Measurements from ENCODE around the gene SLC6A11. TPM values are rescaled to one million over a fixed set of nuclear protein-coding genes. Genes with fewer than 3 reads are reported as not detected.

Gene SLC6A11
- total RNA-seq, 1 experiment from 2014 or later, result not detected

DNA sequence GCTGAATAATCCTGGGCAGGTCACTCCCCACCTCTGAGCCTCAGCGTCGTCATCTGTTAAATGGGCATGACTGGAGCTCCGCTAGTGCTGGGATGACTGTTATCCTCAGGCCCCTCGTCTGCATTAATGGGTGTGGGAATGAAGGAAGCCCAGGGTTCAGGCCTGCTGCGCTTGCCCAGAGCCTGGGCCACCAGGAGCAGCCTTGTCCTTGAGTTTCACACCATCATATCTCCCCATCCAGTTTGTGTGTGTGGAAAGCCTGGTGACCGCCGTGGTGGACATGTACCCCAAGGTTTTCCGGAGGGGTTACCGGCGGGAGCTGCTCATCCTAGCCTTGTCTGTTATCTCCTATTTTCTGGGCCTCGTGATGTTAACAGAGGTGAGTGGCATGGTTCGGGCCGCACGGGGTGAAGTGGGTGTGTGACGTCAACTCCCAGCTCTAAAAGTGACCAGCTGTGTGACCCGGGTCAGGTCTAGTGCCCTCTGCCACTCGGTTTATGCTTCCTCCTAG lies 113.0 kb downstream of the SLC6A11 start:
- no TSS peak for BruUV-seq (replicated peaks)
- Histone ChIP-seq H3K4me2 (no peak overlapping the region), H3K4me1 (replicated peaks; ENCODE audit: insufficient read depth) (no peaks in the 10 kb centered on the region), H3K9me2 (ENCODE audit: insufficient read depth) (no peaks in the 10 kb centered on the region), H3K27me3 (ENCODE audit: insufficient read depth, low read depth) (peaks cover 90% of the 10 kb centered on the region), H4K20me1 (ENCODE audit: insufficient read depth) (no peaks in the 10 kb centered on the region), H2AFZ (no peak overlapping the region), H3K9me3 (ENCODE audit: insufficient read depth, low read depth) (no peaks in the 10 kb centered on the region), H3F3A (ENCODE audit: insufficient read depth, low read depth) (no peaks in the 10 kb centered on the region), H3K27ac (no peak overlapping the region), H3K79me2 (ENCODE audit: low read depth) (no peaks in the 10 kb centered on the region), H3K36me3 (ENCODE audit: low read depth) (no peaks in the 10 kb centered on the region), H3K4me3 (no peak overlapping the region)
- ChIA-PET POLR2A (ENCODE audit: unreplicated experiment) (no interaction called here), CTCF (interaction anchor here (0.5 kb wide), 1 partner anchor 954 kb away, joined by 3 read pairs; no protein-coding TSS in a partner anchor)
- no peak for DNase-seq
- TF ChIP-seq EZH2 (IDR thresholded peaks at IDR 0.05; ENCODE audit: low read depth), result no peak
- TF ChIP-seq, protein P1, sequence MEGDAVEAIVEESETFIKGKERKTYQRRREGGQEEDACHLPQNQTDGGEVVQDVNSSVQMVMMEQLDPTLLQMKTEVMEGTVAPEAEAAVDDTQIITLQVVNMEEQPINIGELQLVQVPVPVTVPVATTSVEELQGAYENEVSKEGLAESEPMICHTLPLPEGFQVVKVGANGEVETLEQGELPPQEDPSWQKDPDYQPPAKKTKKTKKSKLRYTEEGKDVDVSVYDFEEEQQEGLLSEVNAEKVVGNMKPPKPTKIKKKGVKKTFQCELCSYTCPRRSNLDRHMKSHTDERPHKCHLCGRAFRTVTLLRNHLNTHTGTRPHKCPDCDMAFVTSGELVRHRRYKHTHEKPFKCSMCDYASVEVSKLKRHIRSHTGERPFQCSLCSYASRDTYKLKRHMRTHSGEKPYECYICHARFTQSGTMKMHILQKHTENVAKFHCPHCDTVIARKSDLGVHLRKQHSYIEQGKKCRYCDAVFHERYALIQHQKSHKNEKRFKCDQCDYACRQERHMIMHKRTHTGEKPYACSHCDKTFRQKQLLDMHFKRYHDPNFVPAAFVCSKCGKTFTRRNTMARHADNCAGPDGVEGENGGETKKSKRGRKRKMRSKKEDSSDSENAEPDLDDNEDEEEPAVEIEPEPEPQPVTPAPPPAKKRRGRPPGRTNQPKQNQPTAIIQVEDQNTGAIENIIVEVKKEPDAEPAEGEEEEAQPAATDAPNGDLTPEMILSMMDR (conservative IDR thresholded peaks at IDR 0.05), result no peak
- intact Hi-C loops (cut with micrococcal nuclease; ENCODE audit: unreplicated experiment), result no loop called here

DNA sequence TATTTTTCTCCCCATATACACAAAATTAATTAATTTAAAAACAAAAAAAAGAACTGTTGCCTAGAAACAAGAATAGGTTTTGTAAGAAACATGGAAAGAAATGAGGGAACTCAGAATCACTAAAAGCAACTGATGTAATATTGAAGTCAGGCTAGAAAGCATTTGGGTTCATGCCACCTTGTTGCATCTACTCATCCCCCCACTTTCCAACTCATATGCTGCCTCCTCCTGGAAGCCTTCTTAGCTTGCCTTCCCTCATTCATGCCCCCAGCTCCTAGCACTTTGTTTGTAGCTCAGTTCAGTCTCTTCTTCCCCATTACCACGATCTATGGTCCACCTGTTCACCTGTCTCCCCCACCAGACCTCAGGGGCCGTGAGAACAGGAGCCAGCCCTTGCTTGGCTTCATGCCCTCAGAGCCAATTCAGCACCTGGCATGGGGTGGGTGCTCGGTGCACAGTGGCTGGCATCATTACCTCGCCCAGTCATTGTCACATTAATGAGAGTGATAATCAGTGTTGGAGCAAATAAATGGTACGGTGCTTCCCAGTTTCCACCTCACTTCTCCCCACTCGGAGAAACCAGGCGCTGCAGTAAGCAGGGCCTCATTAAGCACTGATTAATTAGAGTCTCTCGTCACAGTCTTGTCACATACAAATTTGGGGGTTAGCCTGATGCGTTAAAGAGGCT lies 114.1 kb downstream of the SLC6A11 start:
- Histone ChIP-seq H3K27ac (no peak overlapping the region), H3K4me2 (no peak overlapping the region), H3K79me2 (ENCODE audit: low read depth) (no peaks in the 10 kb centered on the region), H3K27me3 (ENCODE audit: insufficient read depth, low read depth) (peaks cover 94% of the 10 kb centered on the region), H3K4me1 (replicated peaks; ENCODE audit: insufficient read depth) (no peaks in the 10 kb centered on the region), H3F3A (ENCODE audit: insufficient read depth, low read depth) (no peaks in the 10 kb centered on the region), H4K20me1 (ENCODE audit: insufficient read depth) (no peaks in the 10 kb centered on the region), H3K9me2 (ENCODE audit: insufficient read depth) (no peaks in the 10 kb centered on the region), H2AFZ (no peak overlapping the region), H3K9me3 (ENCODE audit: insufficient read depth, low read depth) (no peaks in the 10 kb centered on the region), H3K4me3 (no peak overlapping the region), H3K36me3 (ENCODE audit: low read depth) (no peaks in the 10 kb centered on the region)
- intact Hi-C loops (cut with micrococcal nuclease; ENCODE audit: unreplicated experiment), result no loop called here
- POLR2A ChIA-PET (ENCODE audit: unreplicated experiment), result no interaction called here
- TF ChIP-seq EZH2 (IDR thresholded peaks at IDR 0.05; ENCODE audit: low read depth), result no peak
- TF ChIP-seq, protein P1 (conservative IDR thresholded peaks at IDR 0.05), result no peak
- DNase-seq, result no peak
- CTCF ChIA-PET, result no interaction called here
- BruUV-seq (replicated peaks), result no TSS peak

DNA sequence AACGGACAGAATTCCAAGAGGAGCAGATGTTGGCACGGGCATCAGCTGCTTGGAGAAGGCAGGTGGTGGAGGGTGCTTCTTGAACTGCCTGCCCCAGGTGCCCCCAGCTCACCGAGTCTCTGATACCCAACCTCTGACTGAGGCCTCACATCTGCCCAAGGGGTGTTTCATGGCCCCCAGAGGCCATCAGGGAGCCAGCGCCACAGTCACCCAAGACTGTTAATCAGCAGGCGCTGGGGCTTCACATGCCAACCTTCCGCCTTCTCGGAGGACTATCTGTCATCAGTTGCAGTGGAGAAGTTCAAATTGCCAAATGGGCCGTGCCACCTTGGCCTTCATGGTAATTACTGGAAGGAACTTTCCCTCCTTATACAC lies 114.6 kb downstream of the SLC6A11 start:
- Histone ChIP-seq H3K27ac (no peak overlapping the region), H3K27me3 (ENCODE audit: insufficient read depth, low read depth) (peaks cover 94% of the 10 kb centered on the region), H3K4me2 (no peak overlapping the region), H2AFZ (no peak overlapping the region), H3K36me3 (ENCODE audit: low read depth) (no peaks in the 10 kb centered on the region), H3F3A (ENCODE audit: insufficient read depth, low read depth) (no peaks in the 10 kb centered on the region), H4K20me1 (ENCODE audit: insufficient read depth) (no peaks in the 10 kb centered on the region), H3K79me2 (ENCODE audit: low read depth) (no peaks in the 10 kb centered on the region), H3K4me3 (no peak overlapping the region), H3K4me1 (replicated peaks; ENCODE audit: insufficient read depth) (no peaks in the 10 kb centered on the region), H3K9me2 (ENCODE audit: insufficient read depth) (no peaks in the 10 kb centered on the region), H3K9me3 (ENCODE audit: insufficient read depth, low read depth) (no peaks in the 10 kb centered on the region)
- CTCF ChIA-PET, result no interaction called here
- TF ChIP-seq, protein P1 (conservative IDR thresholded peaks at IDR 0.05), result no peak
- TF ChIP-seq EZH2 (IDR thresholded peaks at IDR 0.05; ENCODE audit: low read depth), result no peak
- no TSS peak for BruUV-seq (replicated peaks)
- intact Hi-C loops (cut with micrococcal nuclease; ENCODE audit: unreplicated experiment), result no loop called here
- POLR2A ChIA-PET (ENCODE audit: unreplicated experiment), result no interaction called here
- no peak for DNase-seq
